Measurements from ENCODE around the gene RPL22.

DNA sequence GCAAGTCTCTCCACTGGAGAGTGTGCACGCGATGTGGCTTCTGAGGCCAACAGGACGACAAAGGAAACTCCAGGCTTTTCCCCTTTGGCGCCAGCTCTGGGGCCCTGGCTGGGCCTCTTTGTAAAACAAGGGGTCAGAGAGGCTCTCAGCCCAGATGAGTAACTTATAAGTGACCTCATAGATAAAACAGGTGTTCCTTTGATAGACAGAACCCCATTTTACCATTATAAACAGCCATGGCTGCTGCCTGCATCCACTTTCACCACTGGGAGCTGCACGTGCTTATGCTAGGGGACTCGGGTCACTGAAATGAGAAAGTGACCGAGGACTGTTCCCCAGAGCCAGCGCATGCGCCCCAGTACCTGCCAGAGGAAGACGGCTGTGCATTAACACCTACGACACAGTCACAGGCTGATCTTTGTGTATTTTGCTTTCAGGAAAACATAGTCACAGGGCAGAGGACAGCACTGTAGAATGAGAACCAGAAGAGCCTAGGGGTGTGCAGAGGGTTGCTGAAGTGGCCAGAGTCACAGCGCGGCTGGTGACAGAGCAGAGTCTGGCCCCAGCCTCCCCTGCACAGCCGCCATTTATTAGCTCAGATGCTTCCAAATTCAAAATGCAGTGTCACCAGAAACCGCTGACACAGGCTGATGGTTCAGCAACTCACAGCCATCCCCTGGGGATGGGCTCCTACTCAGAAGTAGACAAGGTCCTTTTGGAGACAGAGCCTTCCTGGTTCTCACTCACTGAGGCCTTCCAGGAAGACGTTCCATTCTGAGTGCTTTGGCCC is 19.2 kb upstream of the RPL22 start:
- TF ChIP-seq, protein P1, sequence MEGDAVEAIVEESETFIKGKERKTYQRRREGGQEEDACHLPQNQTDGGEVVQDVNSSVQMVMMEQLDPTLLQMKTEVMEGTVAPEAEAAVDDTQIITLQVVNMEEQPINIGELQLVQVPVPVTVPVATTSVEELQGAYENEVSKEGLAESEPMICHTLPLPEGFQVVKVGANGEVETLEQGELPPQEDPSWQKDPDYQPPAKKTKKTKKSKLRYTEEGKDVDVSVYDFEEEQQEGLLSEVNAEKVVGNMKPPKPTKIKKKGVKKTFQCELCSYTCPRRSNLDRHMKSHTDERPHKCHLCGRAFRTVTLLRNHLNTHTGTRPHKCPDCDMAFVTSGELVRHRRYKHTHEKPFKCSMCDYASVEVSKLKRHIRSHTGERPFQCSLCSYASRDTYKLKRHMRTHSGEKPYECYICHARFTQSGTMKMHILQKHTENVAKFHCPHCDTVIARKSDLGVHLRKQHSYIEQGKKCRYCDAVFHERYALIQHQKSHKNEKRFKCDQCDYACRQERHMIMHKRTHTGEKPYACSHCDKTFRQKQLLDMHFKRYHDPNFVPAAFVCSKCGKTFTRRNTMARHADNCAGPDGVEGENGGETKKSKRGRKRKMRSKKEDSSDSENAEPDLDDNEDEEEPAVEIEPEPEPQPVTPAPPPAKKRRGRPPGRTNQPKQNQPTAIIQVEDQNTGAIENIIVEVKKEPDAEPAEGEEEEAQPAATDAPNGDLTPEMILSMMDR (IDR thresholded peaks at IDR 0.05): no peak
- no peak for TF ChIP-seq POLR2A (IDR thresholded peaks at IDR 0.05)

All from esophagus squamous epithelium (tissue), 4 donors.